HG02938 (cell line): Measurements from ENCODE around the gene EXOSC5.
"Not testable (repeated sequence)": the region's sequence is repeated elsewhere in the genome, so short reads cannot be mapped to it uniquely, and the experiment has no call there.

Experiments
- ATAC-seq: cut with Tn5 transposase; IDR thresholded peaks from one replicate; pipeline ENCODE4 v1.9.1; 2021; ENCODE audit warnings: mild to moderate bottlenecking, moderate library complexity; ENCODE audit not compliant: unreplicated experiment

The EXOSC5 gene

GRCh38 chr19:41351339-41352245 lies 45.6 kb downstream of the EXOSC5 start:
- peak; percentile 30 for ATAC-seq

GRCh38 chr19:41350735-41351338 lies 46.3 kb downstream of the EXOSC5 start:
- peak; percentile 1 for ATAC-seq

DNA sequence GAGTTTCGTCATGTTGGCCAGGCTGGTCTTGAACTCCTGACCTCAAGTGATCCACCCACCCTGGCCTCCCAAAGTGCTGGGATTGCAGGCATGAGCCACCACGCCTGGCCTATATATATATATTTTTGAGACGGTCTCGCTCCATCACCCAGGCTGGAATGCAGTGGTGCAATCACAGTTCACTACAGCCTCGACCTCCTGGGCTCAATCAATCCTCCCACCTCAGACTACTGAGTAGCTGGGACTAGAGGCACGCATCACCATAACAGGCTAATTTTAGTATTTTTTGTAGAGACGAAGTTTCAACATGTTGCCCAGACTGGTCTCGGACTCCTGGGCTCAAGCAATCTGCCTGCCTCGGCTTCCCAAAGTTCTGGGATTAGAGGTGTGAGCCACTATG lies 50.2 kb downstream of the EXOSC5 start:
- not testable (repeated sequence) for ATAC-seq

DNA sequence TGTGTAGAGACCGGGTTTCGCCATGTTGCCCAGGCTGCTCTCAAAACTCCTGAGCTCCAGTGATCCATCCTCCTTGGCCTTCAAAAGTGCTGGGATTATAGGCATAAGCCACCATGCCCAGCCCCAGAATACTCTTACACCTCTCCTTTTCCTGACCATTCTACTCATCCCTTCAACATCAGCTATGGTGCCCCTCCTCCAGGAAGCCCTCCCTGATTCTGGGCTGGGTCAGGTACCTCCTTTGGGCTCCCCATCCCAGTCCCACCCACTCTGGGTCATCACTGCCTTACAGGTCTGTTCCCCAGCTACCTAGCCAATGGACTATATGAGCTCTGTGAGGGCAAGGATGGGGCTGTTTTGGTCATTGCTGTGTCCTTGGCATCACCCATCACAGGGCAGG lies 53.0 kb downstream of the EXOSC5 start:
- ATAC-seq: no peak

DNA sequence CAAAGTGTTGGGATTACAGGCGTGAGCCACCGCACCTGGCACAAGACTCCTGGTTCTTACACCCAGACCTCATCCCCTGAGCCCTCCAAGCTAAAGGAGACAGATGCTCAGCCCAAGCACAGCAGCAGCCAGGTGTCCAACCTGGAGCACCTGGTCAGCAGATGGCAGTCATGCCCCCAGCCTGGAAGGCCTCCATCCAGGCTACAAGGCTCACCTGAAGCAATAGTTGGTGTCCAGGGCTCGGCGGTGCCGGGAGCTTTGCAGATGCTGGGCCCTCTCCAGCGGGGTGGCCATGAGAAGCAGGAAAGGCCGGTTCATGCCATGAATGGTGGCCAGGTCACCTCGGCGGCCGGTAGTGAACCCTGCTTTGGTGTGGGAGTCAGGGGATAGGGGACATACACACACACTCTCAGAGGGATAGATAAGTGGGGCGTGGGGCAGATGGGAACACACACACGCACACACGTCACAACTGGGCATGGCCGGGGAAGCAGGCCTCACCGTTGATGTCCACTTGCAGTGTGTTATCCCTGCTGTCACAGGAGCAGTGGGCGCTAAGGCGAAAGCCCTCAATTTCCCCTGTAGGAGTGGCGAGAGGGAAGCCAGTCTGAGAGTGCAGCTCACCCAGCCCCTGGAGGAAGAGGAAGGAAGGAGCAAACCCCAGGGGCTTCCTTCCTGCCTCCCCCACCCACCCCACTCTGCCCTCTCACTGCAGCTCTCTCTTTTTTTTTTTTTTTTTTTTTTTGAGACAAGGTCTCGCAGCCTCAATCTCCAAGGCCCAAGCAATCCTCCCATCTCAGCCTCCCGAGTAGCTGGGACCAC lies 55.3 kb downstream of the EXOSC5 start:
- ATAC-seq: no peak

- no peak for ATAC-seq
Observed at GRCh38 chr19:41339936-41340335, 57.2 kb downstream of the EXOSC5 start.
